Esophagus squamous epithelium (tissue), 5 donors: Measurements from ENCODE around the gene GRID2. TPM values are rescaled to one million over a fixed set of nuclear protein-coding genes. Genes with fewer than 3 reads are reported as not detected.

Experiments
- DNase-seq: peaks from one replicate; lab custom pipeline; 2025; lab: John Stamatoyannopoulos, UW
- H3K27ac ChIP-seq, 4 donors: fragments of 200-600 bp; sonication (generic); one replicate each; pipeline ENCODE4 v1.5.1; 2016 to 2019; ENCODE audit warnings: mild to moderate bottlenecking in 1 of 4
- H3K27me3 ChIP-seq, 4 donors: fragments of 200-600 bp; sonication (generic); 1 replicate in 3 of 4; 2 replicates in 1 of 4; pipeline versions ENCODE4 v1.5.1 to v1.6.0; 2017 to 2021; ENCODE audit warnings: antibody characterized with exemption in 1 of 4
- H3K36me3 ChIP-seq, 3 donors: fragments of 200-600 bp; sonication (generic); one replicate each; pipeline ENCODE4 v1.5.1; 2016 to 2019
- H3K4me1 ChIP-seq, 3 donors: fragments of 200-600 bp; sonication (generic); one replicate each; pipeline ENCODE4 v1.5.1; 2017 to 2019
- H3K4me3 ChIP-seq, 4 donors: fragments of 200-600 bp; sonication (generic); 1 replicate in 3 of 4; 2 replicates in 1 of 4; pipeline ENCODE4 v1.5.1; 2016 to 2019; ENCODE audit warnings: mild to moderate bottlenecking in 2 of 4, moderate library complexity in 1 of 4
- H3K9me3 ChIP-seq, 3 donors: fragments of 200-600 bp; sonication (generic); one replicate each; pipeline ENCODE4 v1.5.1; 2016 to 2019
- CTCF ChIP-seq, 6 experiments: fragments of 450-650 bp in 4 of 6; fragments of 200-600 bp in 2 of 6; sonication (generic) in 2 of 6; IDR thresholded peaks; one replicate each; pipeline ENCODE4 v1.5.1; 2016 to 2019; ENCODE audit warnings: antibody characterized with exemption in 6 of 6, mild to moderate bottlenecking in 4 of 6, moderate library complexity in 4 of 6
- POLR2A ChIP-seq, 4 donors: fragments of 450-650 bp; IDR thresholded peaks; one replicate each; pipeline ENCODE4 v1.6.1; 2017; ENCODE audit warnings: antibody characterized with exemption in 4 of 4, mild to moderate bottlenecking in 4 of 4, moderate library complexity in 3 of 4
- WGBS, 2 donors: methylation state at CpG; one replicate each; pipeline ENCODE4 v1.1.5; 2018; 5-methylcytosine and 5-hydroxymethylcytosine counted together
- intact Hi-C: fragments of 100-400 bp; cut with DNase I; formaldehyde crosslinking; loops from one replicate; pipeline ENCODE4 v1.15.0; 2022
- small RNA-seq, 4 donors: library from RNA; depleted of rRNA; stranded (forward); fragments of <200 nt; gene quantifications; one replicate each; pipeline ENCODE3, GENCODE V24; 2016
- total RNA-seq, 4 donors: library from RNA; depleted of rRNA; stranded (reverse); fragments of >200 nt; gene quantifications; one replicate each; pipeline ENCODE4 v1.1.0, GENCODE V29; 2016
- donor health status: DM: yes; HTN: yes; CAD: no.

GRID2 gene
- total RNA-seq, 4 donors from 2014 or later: not detected

GRCh38 chr4:93814141-93814540 lies 1510.4 kb downstream of the GRID2 start:
- Histone ChIP-seq H3K36me3 (no peaks in the 10 kb centered on the region), H3K27ac (no peak overlapping the region), H3K27me3 (no peaks in the 10 kb centered on the region), H3K9me3 (no peaks in the 10 kb centered on the region), H3K4me1 (peaks cover 0 to 12% (median 0%) of the 10 kb centered on the region in 3 donors), H3K4me3 (no peak overlapping the region)
- DNase-seq: no peak
- 67 to 88% methylated on average over 3 of the region's 3 CpGs for WGBS, 2 donors
- TF ChIP-seq POLR2A (IDR thresholded peaks at IDR 0.05) (no peak), CTCF (IDR thresholded peaks at IDR 0.05) (no peak)
- intact Hi-C loops: no loop called here

GRCh38 chr4:93814722-93815121 lies 1511.0 kb downstream of the GRID2 start:
- TF ChIP-seq CTCF (IDR thresholded peaks at IDR 0.05) (no peak), POLR2A (IDR thresholded peaks at IDR 0.05) (no peak)
- Histone ChIP-seq H3K4me1 (peaks cover 0 to 11% (median 0%) of the 10 kb centered on the region in 3 donors), H3K9me3 (no peaks in the 10 kb centered on the region), H3K4me3 (no peak overlapping the region), H3K27ac (no peak overlapping the region), H3K36me3 (no peaks in the 10 kb centered on the region), H3K27me3 (peaks cover 0 to 2% (median 0%) of the 10 kb centered on the region in 4 donors)
- 47 to 48% methylated on average over 4 of the region's 4 CpGs for WGBS, 2 donors
- no peak for DNase-seq
- intact Hi-C loops: no loop called here

Small RNA genes lying within 50 kb of the gene (small RNA-seq; reads per million reads assigned to genes)
- gene RNA5SP164: 0 reads per million in 4 donors
